ENCODE results near the gene ECT2L.

The ECT2L gene

DNA sequence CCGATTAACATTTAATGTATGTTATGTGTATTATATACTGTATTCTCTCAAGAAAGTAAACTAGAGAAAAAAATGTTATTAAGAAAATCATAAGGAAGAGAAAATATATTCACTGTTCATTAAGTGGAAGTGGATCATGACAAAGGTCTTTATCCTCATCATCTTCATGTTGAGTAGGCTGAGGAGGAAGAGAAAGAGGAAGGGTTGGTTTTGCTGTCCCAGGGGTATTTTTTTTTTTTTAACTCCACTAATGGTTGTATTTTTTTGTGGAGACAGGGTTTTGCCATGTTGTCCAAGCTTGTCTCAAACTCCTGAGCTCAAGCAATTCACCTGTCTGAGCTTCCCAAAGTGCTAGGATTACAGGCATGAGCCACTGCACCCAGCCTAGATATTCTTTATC is 11.0 kb downstream of the ECT2L start:
- DNase-seq = no peak

DNA sequence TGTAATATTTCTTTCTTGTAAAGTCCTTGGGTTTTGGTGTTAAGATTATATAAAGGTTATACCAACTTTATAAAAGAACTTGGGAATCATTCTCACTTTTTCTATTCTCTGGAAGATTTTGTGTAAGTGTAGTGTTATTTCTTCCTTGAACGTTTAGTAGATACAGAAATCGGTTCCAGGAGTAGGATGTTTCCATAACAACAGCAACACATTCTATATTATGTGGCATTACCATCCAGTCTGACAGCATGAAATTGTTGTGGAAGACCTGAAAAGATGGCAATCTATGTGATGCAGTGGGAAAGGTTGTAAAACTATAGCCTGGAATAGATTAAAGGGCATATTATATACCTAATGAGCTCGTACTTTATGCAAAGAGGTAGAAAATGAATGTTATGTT is 13.8 kb downstream of the ECT2L start:
- no peak for DNase-seq

DNA sequence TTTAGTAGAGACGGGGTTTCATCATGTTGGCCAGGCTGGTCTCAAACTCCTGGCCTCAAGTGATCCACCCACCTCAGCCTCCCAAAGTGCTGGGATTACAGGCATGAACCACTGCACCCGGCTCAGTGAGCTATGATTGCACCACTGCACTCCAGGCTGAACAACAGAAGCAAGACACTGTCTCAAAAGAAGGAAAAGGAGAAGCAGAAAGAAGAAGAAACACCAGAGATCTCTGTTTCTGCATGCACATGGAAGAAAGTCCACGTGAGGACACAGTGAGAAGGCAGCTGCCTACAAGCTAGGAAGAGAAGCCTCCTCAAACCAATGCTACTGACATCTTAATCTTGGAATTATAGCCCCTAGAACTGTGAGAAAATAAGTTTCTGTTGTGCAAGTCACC is 16.0 kb downstream of the ECT2L start:
- no peak for DNase-seq

- no peak for DNase-seq
Measured at GRCh38 chr6:138814179-138814834, 18.4 kb downstream of the ECT2L start.

DNA sequence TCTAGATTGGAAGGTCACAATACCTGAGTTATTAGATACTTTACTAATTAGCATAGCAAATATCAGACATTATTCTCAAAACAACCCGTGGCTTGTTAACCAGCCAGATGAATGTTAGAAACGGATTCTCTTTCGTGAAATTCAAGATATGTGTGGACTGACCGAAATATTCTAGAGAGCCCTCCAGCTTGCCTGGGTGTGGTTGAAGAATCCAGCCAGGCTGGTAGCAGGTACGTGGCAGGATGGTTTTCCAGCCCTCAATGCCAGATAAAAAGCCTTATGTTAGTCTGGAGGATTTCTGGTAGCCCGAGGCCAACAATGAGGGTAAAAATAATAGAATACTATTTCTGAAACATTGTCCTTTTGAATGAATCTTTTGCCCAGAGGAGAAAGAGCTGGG is 19.3 kb downstream of the ECT2L start:
- DNase-seq = no peak

DNA sequence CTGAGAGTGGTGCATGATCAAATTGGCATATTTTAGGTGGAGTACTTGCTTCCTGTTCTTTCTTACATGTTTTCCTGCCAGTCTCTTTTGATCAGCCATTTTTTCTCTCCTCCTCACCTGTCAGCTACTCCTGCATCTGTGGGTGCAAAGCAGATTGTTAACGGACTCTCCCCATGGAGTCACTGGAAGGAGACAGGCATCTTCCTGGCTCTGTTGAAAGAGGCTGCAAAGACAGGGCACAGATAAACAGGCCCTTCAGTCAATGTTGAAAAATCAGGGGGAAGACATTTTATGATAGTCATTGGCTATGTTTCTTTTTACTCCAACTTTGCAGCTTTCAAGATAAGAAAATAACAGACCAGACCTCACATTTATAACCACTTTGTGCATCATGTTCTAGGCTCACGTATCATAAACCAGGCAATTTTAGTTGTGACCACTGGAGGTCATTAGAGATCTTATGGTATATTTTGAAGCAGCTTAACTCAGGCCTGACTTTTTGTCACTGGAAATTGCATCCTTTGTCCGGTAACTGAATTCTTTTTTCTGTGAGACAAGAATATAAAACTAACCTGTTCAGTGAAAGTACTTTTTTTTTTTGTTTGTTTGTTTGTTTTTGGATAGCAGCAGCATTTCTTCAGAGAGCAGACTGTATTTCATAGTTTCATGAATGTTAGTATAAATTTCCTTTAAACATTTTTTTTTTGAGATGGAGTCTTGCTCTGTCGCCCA is 20.1 kb downstream of the ECT2L start:
- DNase-seq = no peak

GRCh38 chr6:138817799-138818198 is 21.9 kb downstream of the ECT2L start:
- DNase-seq = no peak

GRCh38 chr6:138818496-138819194 is 22.8 kb downstream of the ECT2L start:
- no peak for DNase-seq

- no peak for DNase-seq
Measured at GRCh38 chr6:138821519-138821918, 25.6 kb downstream of the ECT2L start.

GRCh38 chr6:138824482-138825144 is 28.7 kb downstream of the ECT2L start:
- no peak for DNase-seq

DNA sequence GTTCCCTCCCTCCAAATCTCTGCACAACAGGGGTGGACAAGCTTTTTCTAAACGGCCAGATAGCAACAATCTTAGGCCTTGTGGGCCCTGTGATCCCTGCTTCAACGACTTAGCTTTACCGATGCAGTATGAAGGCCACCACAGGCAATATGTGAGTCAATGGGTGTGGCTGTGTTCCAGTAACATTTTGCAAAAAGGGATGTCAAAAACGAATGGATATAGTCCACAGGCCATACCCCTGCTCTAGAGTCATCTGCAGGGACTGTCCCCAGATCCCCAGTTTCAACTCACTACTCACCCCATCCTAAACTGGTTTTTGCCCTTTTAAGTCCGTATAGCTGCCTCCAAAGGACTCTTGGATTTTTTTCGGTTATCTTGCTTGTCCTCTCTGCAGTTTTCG is 34.4 kb downstream of the ECT2L start:
- DNase-seq = no peak

DNA sequence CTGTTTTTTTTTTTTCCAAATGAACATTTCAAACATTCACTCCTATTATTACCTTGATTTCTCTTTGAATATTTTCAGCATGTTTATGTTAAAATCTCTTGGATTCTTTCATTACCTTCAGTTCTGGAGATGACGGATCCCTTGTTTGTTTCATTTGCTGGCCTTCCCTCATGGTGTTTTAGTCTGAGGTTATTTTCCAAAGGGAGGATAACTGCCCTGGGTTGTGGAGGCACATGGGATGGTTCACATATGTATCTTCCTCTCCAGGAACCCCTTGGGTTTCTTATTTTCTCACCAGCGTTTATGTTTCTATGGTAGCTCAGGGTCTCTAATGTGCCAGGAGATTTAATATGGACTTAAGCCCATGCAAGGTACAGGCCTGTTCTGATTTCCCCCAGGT is 36.3 kb downstream of the ECT2L start:
- DNase-seq = no peak

GRCh38 chr6:138833816-138834539 is 38.1 kb downstream of the ECT2L start:
- no peak for DNase-seq

- DNase-seq = no peak
Measured at GRCh38 chr6:138837246-138837645, 41.4 kb downstream of the ECT2L start.

- no peak for DNase-seq
Measured at GRCh38 chr6:138844192-138844591, 48.3 kb downstream of the ECT2L start.

- no peak for DNase-seq
Measured at GRCh38 chr6:138847884-138848283, 52.0 kb downstream of the ECT2L start.

DNA sequence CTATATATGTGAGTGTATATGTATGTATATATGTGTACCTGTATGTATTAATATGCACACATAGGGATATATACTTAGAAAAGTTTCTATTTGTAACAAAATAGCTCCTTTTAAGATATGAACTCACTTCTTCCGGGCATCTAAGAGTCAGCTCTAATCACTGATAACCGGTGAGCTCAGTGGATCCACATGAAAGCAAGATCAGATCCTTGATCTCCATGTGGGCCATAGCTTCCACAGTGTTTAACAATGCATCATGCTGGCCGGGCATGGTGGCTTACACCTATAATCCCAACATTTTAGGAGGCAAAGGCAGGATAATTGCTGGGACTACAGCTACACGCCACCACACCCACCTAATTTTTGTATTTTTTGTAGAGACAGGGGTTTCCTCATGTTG is 52.6 kb downstream of the ECT2L start:
- no peak for DNase-seq

GRCh38 chr6:138849791-138850190 is 53.9 kb downstream of the ECT2L start:
- DNase-seq = no peak

- DNase-seq = no peak
Measured at GRCh38 chr6:138856654-138857053, 60.8 kb downstream of the ECT2L start.

DNA sequence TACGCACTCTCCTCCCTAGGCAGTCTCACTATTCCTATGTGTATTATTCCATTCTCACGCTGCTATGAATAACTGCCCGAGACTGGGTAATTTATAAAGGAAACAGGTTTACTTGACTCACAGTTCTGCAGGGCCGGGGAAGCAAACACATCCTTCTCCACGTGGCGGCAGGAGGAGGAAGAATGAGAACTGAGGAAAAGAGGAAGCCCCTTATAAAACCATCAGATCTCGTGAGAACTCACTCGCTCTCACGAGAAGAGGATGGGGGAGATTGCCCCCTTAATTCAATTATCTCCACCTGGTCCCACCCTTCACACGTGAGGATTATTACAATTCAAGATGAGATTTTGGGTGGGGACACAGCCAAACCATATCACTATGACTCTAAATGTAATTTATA is 61.9 kb downstream of the ECT2L start:
- no peak for DNase-seq

- DNase-seq = no peak
Measured at GRCh38 chr6:138862456-138862855, 66.6 kb downstream of the ECT2L start.

DNA sequence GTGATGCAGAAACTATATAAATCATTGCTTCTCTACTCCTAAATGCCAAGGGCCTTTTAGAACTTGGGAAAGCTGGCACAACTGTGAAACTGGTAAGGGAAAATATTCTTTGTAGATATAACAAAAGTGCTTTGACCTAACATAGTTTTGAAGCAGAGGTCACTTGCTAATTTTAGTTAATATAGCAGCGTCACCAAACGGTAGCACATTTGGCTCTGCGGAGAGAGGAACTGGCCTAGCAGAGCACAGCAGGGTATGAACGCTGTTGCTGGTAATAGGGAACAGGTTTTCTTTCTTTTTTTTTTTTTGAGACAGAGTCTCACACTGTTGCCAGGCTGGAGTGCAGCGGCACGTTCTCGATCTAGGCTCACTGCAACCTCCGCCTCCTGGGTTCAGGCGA is 67.4 kb downstream of the ECT2L start:
- no peak for DNase-seq

GRCh38 chr6:138864343-138864890 is 68.5 kb downstream of the ECT2L start:
- no peak for DNase-seq
